A549 (cell line): ENCODE measurements around the gene UIMC1. TPM values are rescaled to one million over a fixed set of nuclear protein-coding genes. Genes with fewer than 3 reads are reported as not detected.

Experiments
- ATAC-seq, 2 experiments: fragments of 200-7000 bp in 1 of 2; fragments of >200 bp in 1 of 2; cut with Nextera tagmentation in 1 of 2; cut with Tn5 transposase in 1 of 2; 3 replicates each; pipeline versions ENCODE4 v1.8.0 to v1.9.1; 2018 to 2020; ENCODE audit warnings: mild to moderate bottlenecking in 1 of 2, moderate library complexity in 1 of 2
- CTCF ChIA-PET: fragments of 300-600 bp; sonication (Branson Sonifier 250); formaldehyde crosslinking; extraction: SDS; loops from one replicate; lab custom pipeline; 2021; ENCODE audit warnings: antibody characterized with exemption, inconsistent platforms; lab: Yijun Ruan, JAX
- POLR2A ChIA-PET: fragments of 350-600 bp; formaldehyde crosslinking; extraction: SDS; loops from one replicate; lab custom pipeline; 2021; ENCODE audit warnings: antibody characterized with exemption, inconsistent platforms; lab: Yijun Ruan, JAX
- DNase-seq, 2 experiments: peaks; one replicate each; pipeline versions ENCODE4 v3.0.0 to v3.0.0-alpha.2; 2011 to 2016; ENCODE audit warnings: low read depth in 1 of 2, low spot score in 1 of 2
- FAIRE-seq: peaks from 2 replicates; lab custom pipeline; 2011; peaks lifted over from hg19 to GRCh38; lab: Jason Lieb, UNC
- H3K27ac ChIP-seq, 2 experiments: fragments of >200 bp; sonication (Bioruptor Twin); formaldehyde crosslinking; 3 replicates each; pipeline ENCODE4 v1.5.1; 2016 to 2017
- H3K4me1 ChIP-seq: fragments of >200 bp; sonication (Bioruptor Twin); formaldehyde crosslinking; 3 replicates; pipeline ENCODE4 v1.6.1; 2016
- H3K4me2 ChIP-seq: fragments of >200 bp; sonication (Bioruptor Twin); formaldehyde crosslinking; 3 replicates; pipeline ENCODE4 v1.6.1; 2016
- H3K4me3 ChIP-seq: fragments of >200 bp; sonication (Bioruptor Twin); formaldehyde crosslinking; 3 replicates; pipeline ENCODE4 v1.5.1; 2016
- H3K9me3 ChIP-seq: fragments of >200 bp; sonication (Bioruptor Twin); formaldehyde crosslinking; 3 replicates; pipeline ENCODE4 v1.6.1; 2016
- BHLHE40 ChIP-seq: IDR thresholded peaks from 2 replicates; pipeline ENCODE4 v1.6.1; 2012; ENCODE audit warnings: low read depth, low read length, inconsistent platforms
- CEBPB ChIP-seq, 2 experiments: fragments of >200 bp in 1 of 2; sonication (Bioruptor Twin) in 1 of 2; formaldehyde crosslinking in 1 of 2; IDR thresholded peaks; 2 replicates each; pipeline ENCODE4 v1.6.1; 2012 to 2016
- EHF ChIP-seq: fragments of 250-450 bp; sonication (Bioruptor Pico); IDR thresholded peaks from 2 replicates; pipeline ENCODE4 v1.5.0; 2020; ENCODE audit warnings: mild to moderate bottlenecking
- FOSB ChIP-seq: fragments of 250-450 bp; sonication (Bioruptor Pico); IDR thresholded peaks from 2 replicates; pipeline ENCODE4 v1.5.0; 2020; ENCODE audit warnings: mild to moderate bottlenecking, moderate library complexity
- FOXS1 ChIP-seq: fragments of 250-450 bp; sonication (Bioruptor Pico); IDR thresholded peaks from 2 replicates; pipeline ENCODE4 v1.5.0; 2020; ENCODE audit warnings: mild to moderate bottlenecking, moderate library complexity
- HEYL ChIP-seq: fragments of 250-450 bp; sonication (Bioruptor Pico); IDR thresholded peaks from 2 replicates; pipeline ENCODE4 v1.8.0; 2021; ENCODE audit warnings: mild to moderate bottlenecking, moderate library complexity
- HOXB13 ChIP-seq: fragments of 250-450 bp; sonication (Bioruptor Pico); IDR thresholded peaks from 2 replicates; pipeline ENCODE4 v1.5.0; 2020; ENCODE audit warnings: low read depth, mild to moderate bottlenecking, moderate library complexity
- HOXB5 ChIP-seq: fragments of 250-450 bp; sonication (Bioruptor Pico); IDR thresholded peaks from 2 replicates; pipeline ENCODE4 v1.5.0; 2020; ENCODE audit warnings: mild to moderate bottlenecking, moderate library complexity
- KDM5A ChIP-seq: fragments of 200-600 bp; sonication (generic); IDR thresholded peaks from 2 replicates; pipeline ENCODE4 v1.6.1; 2016; ENCODE audit warnings: antibody characterized with exemption, mild to moderate bottlenecking
- MAZ ChIP-seq: fragments of 150-350 bp; IDR thresholded peaks from 2 replicates; pipeline ENCODE4 v1.6.1; 2014; ENCODE audit warnings: antibody characterized with exemption, low read depth, low read length, borderline replicate concordance
- PHF8 ChIP-seq: fragments of 200-600 bp; sonication (generic); IDR thresholded peaks from 2 replicates; pipeline ENCODE4 v1.6.1; 2016; ENCODE audit warnings: low read depth, mild to moderate bottlenecking, antibody characterized with exemption, moderate library complexity, borderline replicate concordance
- POLR2A ChIP-seq: IDR thresholded peaks from 2 replicates; pipeline ENCODE4 v1.6.1; 2012; ENCODE audit warnings: mild to moderate bottlenecking, low read length
- POLR2AphosphoS2 ChIP-seq: conservative IDR thresholded peaks from 2 replicates; pipeline ENCODE4 v1.6.1; 2012; ENCODE audit warnings: low read length, improper control_type of control experiment, inconsistent platforms
- RCOR1 ChIP-seq: fragments of 150-350 bp; IDR thresholded peaks from 2 replicates; pipeline ENCODE4 v1.6.1; 2014; ENCODE audit warnings: antibody characterized with exemption, low read length, low read depth
- TFCP2L1 ChIP-seq: fragments of 250-450 bp; sonication (Bioruptor Pico); IDR thresholded peaks from 2 replicates; pipeline ENCODE4 v1.5.0; 2021; ENCODE audit warnings: mild to moderate bottlenecking
- ZC3H11A ChIP-seq: fragments of 450-650 bp; IDR thresholded peaks from 2 replicates; pipeline ENCODE4 v1.6.1; 2014; ENCODE audit warnings: antibody characterized with exemption, mild to moderate bottlenecking
- ZNF302 ChIP-seq: fragments of 250-450 bp; sonication (Bioruptor Pico); IDR thresholded peaks from 2 replicates; pipeline ENCODE4 v1.9.0; 2021; ENCODE audit warnings: inconsistent platforms, mild to moderate bottlenecking, moderate library complexity
- WGBS: methylation state at CpG from one replicate; pipeline ENCODE4 v1.1.6; 2017; ENCODE audit errors: missing lambda C conversion rate; 5-methylcytosine and 5-hydroxymethylcytosine counted together
- polyA plus RNA-seq, 4 experiments: library from polyadenylated mRNA; depleted of rRNA in 3 of 4; stranded (reverse); fragments of >200 nt; fragmentation: RNase III in 1 of 4; extraction: RNeasy Plus Mini Kit Qiagen cat#74134 plus additional on column Dnase treatment in 1 of 4; gene quantifications; 2 replicates in 3 of 4; 3 replicates in 1 of 4; pipeline ENCODE4 v1.2.3, GENCODE V29; 2011 to 2017
- TF ChIP-seq, protein P1 (sequence below): fragments of 150-350 bp; IDR thresholded peaks from 2 replicates; pipeline ENCODE4 v1.6.1; 2014; ENCODE audit warnings: low read depth, mild to moderate bottlenecking, low read length
- TF ChIP-seq, protein P2 (sequence below): fragments of 450-650 bp; IDR thresholded peaks from 2 replicates; pipeline ENCODE4 v1.6.1; 2014; ENCODE audit warnings: antibody characterized with exemption
- TF ChIP-seq, protein P3 (sequence below): IDR thresholded peaks from 2 replicates; pipeline ENCODE4 v1.6.1; 2012
- TF ChIP-seq, protein P4 (sequence below): fragments of >200 bp; sonication (Bioruptor Twin); formaldehyde crosslinking; IDR thresholded peaks from 3 replicates; pipeline ENCODE4 v1.6.1; 2016
- TF ChIP-seq, protein P5 (sequence below): IDR thresholded peaks from 2 replicates; pipeline ENCODE4 v1.6.1; 2012; ENCODE audit warnings: low read depth, borderline replicate concordance

UIMC1 gene
- polyA plus RNA-seq, 2 of the 4 experiments (the other 2 are of a cell fraction), result 47.8 to 52.5 TPM

DNA sequence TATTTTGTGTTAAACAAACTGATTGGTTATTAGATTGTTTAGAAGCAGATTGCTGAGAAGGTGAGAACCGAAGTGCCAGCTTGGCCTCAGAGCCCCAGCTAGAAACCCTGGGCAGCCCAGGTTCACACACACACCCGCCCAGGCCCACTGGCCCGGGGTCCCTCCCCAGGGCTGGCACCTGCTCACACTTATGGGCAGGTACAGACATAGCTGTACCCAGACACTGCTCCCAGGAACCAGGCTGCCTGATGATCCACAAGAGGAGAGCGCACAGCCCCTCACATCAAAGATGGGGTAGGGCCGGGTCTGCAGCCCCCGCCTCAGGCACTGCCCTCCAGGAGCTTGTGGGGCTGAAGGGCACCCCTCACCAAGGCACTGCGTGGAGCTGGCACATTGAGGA is 140.6 kb downstream of the UIMC1 start:
- Histone ChIP-seq H3K4me3 (no peak overlapping the region), H3K4me2 (no peak overlapping the region), H3K27ac (no peak overlapping the region), H3K4me1 (0 out of 3 replicates have a peak, but pooled peaks cover 8% of the 10 kb centered on the region), H3K9me3 (no peaks in the 10 kb centered on the region)
- DNase-seq (no peak), FAIRE-seq (no peak), ATAC-seq (no peak)
- CTCF ChIA-PET, result interaction anchor here (2.0 kb wide), 1 partner anchor 206 kb away, joined by 10 read pairs; no protein-coding TSS in a partner anchor
- TF ChIP-seq, protein P1, sequence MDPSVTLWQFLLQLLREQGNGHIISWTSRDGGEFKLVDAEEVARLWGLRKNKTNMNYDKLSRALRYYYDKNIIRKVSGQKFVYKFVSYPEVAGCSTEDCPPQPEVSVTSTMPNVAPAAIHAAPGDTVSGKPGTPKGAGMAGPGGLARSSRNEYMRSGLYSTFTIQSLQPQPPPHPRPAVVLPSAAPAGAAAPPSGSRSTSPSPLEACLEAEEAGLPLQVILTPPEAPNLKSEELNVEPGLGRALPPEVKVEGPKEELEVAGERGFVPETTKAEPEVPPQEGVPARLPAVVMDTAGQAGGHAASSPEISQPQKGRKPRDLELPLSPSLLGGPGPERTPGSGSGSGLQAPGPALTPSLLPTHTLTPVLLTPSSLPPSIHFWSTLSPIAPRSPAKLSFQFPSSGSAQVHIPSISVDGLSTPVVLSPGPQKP, result no peak
- TF ChIP-seq RCOR1 (no peak), PHF8 (no peak), POLR2A (no peak), FOSB (CRISPR knock-in tag) (no peak), ZC3H11A (no peak), FOXS1 (no peak)
- TF ChIP-seq, protein P2, sequence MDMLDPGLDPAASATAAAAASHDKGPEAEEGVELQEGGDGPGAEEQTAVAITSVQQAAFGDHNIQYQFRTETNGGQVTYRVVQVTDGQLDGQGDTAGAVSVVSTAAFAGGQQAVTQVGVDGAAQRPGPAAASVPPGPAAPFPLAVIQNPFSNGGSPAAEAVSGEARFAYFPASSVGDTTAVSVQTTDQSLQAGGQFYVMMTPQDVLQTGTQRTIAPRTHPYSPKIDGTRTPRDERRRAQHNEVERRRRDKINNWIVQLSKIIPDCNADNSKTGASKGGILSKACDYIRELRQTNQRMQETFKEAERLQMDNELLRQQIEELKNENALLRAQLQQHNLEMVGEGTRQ, result no peak
- POLR2A ChIA-PET, result no interaction called here
- 56% methylated on average over 3 of the region's 7 CpGs for WGBS

DNA sequence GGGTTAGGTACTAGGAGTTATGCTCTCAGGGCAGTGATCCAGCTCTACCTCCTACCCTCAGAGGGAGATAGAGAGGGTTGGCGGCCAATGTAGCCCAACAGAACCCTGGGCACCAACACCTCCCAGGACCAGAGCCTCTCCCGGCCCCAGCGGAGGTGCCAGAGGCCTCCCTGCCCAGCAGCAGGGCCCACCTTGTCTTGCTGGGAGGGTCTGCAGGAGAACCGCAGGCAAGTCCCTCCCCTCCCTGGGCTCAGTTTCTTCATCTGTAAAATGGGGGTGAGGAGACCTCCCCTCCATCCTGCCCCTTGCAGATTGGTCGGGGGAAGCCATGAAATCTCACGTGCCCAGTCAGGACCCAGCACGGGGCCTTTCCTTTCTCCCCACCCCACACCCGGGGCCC is 141.8 kb downstream of the UIMC1 start:
- FAIRE-seq (no peak), DNase-seq (no peak), ATAC-seq (no peak)
- TF ChIP-seq TFCP2L1 (CRISPR knock-in tag), result no peak
- TF ChIP-seq HOXB5 (CRISPR knock-in tag), result no peak
- no peak for TF ChIP-seq CEBPB (IDR thresholded peaks at IDR 0.05)
- no peak for TF ChIP-seq HEYL (CRISPR knock-in tag)
- no peak for TF ChIP-seq POLR2AphosphoS2
- TF ChIP-seq BHLHE40, result no peak
- no peak for TF ChIP-seq ZNF302
- Histone ChIP-seq H3K4me1 (0 out of 3 replicates have a peak, but pooled peaks cover 2% of the 10 kb centered on the region), H3K9me3 (no peaks in the 10 kb centered on the region), H3K4me2 (no peak overlapping the region), H3K4me3 (no peak overlapping the region), H3K27ac (no peak overlapping the region)
- ChIA-PET CTCF (interaction anchor here (1.7 kb wide), 1 partner anchor 204 kb away, joined by 9 read pairs; no protein-coding TSS in a partner anchor), POLR2A (no interaction called here)
- WGBS, result 53% methylated on average over 5 of the region's 8 CpGs

DNA sequence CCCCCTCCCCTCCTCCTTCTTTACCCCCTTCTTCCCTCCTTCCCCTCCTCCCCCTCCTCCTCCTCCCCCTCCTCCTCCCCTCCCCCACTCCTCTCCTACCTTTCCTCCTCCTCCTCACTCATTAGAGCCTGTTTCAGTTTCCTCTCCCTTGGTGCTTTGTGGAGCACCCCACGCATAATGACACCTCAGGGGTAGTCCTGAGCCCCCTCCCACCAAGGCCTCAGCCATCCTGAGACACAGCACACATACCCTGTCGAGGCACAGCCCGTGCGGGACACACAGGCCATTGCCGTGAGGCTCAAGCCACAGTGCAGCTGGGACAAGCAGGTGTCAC is 142.8 kb downstream of the UIMC1 start:
- no peaks in the 10 kb centered on the region for H3K9me3 ChIP-seq
- ChIA-PET CTCF (interaction anchor here (1.7 kb wide), 1 partner anchor 203 kb away, joined by 9 read pairs; no protein-coding TSS in a partner anchor), POLR2A (no interaction called here)
- no peak for FAIRE-seq
- H3K27ac ChIP-seq, result no peak overlapping the region
- no peak for ATAC-seq
- TF ChIP-seq MAZ (no peak), HOXB13 (CRISPR knock-in tag) (no peak), FOSB (CRISPR knock-in tag) (no peak)
- TF ChIP-seq, protein P3, sequence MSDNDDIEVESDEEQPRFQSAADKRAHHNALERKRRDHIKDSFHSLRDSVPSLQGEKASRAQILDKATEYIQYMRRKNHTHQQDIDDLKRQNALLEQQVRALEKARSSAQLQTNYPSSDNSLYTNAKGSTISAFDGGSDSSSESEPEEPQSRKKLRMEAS, result no peak
- TF ChIP-seq, all 56 proteins: peak for 0
- Histone ChIP-seq H3K4me3 (no peak overlapping the region), H3K4me1 (no peaks in the 10 kb centered on the region), H3K4me2 (no peak overlapping the region)
- WGBS, result 57% methylated on average over 3 of the region's 5 CpGs
- DNase-seq, result no peak

DNA sequence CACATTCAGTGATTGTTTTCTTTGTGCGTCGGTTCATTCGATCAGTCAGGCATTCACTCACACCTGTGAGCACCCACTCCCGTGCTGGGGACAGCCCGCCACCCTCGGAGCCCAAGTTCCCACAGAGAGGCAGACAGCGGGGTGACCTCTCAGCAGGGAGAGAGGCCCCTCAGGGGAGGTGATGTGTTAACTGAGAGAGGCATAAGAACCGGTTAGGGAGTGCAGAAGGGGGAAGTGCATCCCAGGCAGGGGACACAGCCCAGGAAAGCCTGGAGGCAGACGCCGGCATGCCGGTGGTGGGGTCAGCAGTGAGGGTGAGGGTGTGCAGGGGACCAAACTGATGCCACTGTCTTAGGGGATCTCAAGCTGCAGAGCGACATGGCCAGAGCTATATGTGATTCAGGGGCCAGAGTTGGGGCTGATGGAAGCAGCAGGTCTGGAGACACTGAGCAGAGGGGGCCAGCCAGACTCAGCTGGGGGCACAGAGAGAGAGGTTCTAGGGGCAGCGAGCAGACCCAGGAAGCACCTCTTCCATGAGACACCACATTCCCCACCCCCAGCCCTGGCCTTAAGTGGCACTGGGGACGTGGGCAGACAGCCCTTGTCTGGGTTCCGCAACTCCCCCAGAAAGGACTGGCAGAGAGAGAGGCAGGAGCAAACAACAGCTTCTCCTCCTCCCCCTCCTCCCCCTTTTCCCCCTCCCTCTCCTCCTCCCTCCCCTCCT is 143.4 kb downstream of the UIMC1 start:
- peak in 1 of 2 experiments; percentile 24; a peak in 3 of 6 replicates for ATAC-seq

More for the DNA sequence above, 143.4 kb downstream of the UIMC1 start:
- ChIA-PET CTCF (interaction anchor here (0.5 to 1.7 kb wide), 2 partner anchors 202 to 944 kb away, joined by 3 to 9 read pairs; no protein-coding TSS in a partner anchor), POLR2A (no interaction called here)
- TF ChIP-seq POLR2AphosphoS2, result no peak
- no peak for TF ChIP-seq HEYL (CRISPR knock-in tag)
- TF ChIP-seq KDM5A, result no peak
- TF ChIP-seq EHF (CRISPR knock-in tag), result no peak
- TF ChIP-seq, protein P2, result no peak
- TF ChIP-seq, protein P4, sequence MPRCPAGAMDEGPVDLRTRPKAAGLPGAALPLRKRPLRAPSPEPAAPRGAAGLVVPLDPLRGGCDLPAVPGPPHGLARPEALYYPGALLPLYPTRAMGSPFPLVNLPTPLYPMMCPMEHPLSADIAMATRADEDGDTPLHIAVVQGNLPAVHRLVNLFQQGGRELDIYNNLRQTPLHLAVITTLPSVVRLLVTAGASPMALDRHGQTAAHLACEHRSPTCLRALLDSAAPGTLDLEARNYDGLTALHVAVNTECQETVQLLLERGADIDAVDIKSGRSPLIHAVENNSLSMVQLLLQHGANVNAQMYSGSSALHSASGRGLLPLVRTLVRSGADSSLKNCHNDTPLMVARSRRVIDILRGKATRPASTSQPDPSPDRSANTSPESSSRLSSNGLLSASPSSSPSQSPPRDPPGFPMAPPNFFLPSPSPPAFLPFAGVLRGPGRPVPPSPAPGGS, result no peak
- TF ChIP-seq, protein P5, sequence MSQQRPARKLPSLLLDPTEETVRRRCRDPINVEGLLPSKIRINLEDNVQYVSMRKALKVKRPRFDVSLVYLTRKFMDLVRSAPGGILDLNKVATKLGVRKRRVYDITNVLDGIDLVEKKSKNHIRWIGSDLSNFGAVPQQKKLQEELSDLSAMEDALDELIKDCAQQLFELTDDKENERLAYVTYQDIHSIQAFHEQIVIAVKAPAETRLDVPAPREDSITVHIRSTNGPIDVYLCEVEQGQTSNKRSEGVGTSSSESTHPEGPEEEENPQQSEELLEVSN, result no peak
- TF ChIP-seq, protein P3, result no peak
- Histone ChIP-seq H3K4me3 (no peak overlapping the region), H3K4me1 (no peaks in the 10 kb centered on the region), H3K27ac (no peak overlapping the region), H3K4me2 (no peak overlapping the region), H3K9me3 (no peaks in the 10 kb centered on the region)
- 50% methylated on average over 15 of the region's 15 CpGs for WGBS
- FAIRE-seq (no peak), DNase-seq (no peak)
